ENCODE data around the gene ATG2B.

Gene ATG2B

DNA sequence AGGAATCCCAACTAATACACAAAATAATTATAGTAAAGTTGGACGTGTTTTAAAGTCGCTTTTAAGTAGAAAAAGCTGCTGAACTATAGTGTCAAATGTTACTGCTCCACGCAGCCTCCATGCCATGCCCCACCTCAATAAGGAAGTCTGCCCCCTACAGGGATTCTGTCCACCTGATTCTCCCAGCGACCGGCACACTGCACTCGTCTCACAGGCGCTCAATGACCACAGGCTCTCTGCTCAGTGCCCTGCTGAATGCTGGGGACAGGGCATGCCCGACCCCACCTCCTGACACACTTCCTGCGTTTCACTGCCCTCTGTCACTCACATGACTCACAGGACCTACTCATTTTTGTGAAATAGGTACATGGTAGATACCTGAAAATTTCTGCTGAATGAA is 58.2 kb downstream of the ATG2B start:
- no peak for DNase-seq
- H3K4me3 Mint-ChIP-seq: no peak overlapping the region
- no peaks in the 10 kb centered on the region for H3K9me3 Mint-ChIP-seq
- no peaks in the 10 kb centered on the region for H3K4me1 Mint-ChIP-seq
- ATAC-seq: no peak
- no peak overlapping the region for H3K27ac Mint-ChIP-seq
- H3K27me3 Mint-ChIP-seq: no peaks in the 10 kb centered on the region

DNA sequence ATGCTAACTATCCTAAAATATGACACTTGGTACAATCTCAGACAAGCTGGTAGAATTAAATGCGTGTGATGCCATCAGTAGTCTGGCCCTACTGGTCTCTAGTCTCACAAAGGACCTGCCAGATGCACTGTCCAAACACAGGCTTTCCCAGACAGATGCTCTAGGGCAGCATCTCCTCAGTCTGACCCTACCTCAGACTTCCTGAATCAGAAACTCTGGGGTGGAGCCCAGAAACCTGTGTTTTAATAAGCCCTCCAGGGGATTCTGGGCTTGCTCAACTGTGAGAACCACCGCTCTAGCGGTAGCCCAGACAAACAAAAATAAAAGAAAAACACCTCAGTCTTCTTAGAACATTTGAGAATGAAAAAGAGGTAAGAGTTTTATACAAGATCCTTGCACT is 59.2 kb downstream of the ATG2B start:
- Mint-ChIP-seq H3K4me3 (no peak overlapping the region), H3K9me3 (no peaks in the 10 kb centered on the region), H3K27ac (no peak overlapping the region), H3K4me1 (no peaks in the 10 kb centered on the region), H3K27me3 (no peaks in the 10 kb centered on the region)
- no peak for ATAC-seq
- DNase-seq: no peak

DNA sequence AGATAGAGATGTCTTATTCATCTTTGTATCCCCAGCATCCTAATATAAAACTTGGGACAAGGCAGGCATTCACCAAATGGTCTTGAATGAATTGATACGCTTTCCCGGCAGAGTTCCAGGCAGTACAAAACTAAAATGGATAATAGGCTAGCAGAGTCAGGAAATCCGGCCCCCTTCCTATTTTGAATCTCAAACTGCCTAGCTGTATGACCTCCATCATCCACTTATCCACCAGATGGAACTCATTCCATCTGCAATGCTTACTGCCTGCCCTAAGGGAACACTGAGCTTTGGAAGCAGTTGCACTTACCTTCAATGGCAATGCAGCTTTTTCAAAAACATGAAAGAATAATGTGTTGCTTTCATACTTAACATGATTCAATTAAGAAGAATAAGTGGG is 63.7 kb downstream of the ATG2B start:
- Mint-ChIP-seq H3K27ac (no peak overlapping the region), H3K9me3 (no peaks in the 10 kb centered on the region), H3K4me1 (no peaks in the 10 kb centered on the region), H3K27me3 (no peaks in the 10 kb centered on the region), H3K4me3 (no peak overlapping the region)
- no peak for ATAC-seq
- DNase-seq: no peak

DNA sequence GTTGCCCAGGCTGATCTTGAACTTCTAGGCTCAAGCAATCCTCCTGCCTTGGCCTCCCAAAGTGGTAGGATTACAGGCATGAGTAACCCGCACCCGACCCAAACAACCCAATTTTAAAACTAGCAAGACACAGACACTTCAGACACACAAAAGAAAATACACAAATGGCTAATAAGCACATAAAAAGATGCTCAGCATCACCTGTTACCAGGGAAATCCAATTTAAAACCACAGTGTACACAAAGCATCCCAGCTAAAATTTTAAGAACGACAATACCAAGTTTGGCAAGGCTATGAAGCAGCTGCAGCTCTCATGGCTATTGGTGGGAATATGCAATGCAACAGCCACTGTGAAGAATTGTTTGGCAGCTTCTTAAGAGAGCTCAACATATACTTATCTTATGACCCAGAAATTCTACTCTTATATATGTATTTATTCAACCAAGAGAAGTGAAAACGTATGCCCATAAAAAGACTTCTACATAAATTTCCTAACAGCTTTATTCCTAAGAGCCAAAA is 65.1 kb downstream of the ATG2B start:
- no peak overlapping the region for H3K4me3 Mint-ChIP-seq
- no peak overlapping the region for H3K27ac Mint-ChIP-seq
- H3K4me1 Mint-ChIP-seq: no peaks in the 10 kb centered on the region
- H3K27me3 Mint-ChIP-seq: no peaks in the 10 kb centered on the region
- no peaks in the 10 kb centered on the region for H3K9me3 Mint-ChIP-seq
- no peak for ATAC-seq
- DNase-seq: no peak

DNA sequence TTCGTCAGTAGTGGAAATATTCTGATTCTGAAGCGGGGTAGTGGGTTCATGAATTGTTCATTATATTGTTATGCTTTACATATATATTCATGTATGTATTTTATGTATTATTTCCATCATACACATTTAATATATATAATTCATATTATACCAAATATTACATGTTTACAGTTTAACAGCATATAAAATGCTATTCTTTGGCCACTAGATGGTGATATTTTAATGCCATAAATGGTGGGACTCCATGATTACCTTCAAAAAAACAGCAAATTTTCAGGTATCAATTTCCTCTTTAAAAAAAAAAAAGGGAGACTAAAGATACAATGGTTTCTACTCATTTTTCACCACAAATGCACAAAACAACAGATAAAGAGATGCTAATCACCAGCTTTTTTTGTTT is 66.1 kb downstream of the ATG2B start:
- ATAC-seq (no peak), DNase-seq (no peak)
- Mint-ChIP-seq H3K4me1 (no peaks in the 10 kb centered on the region), H3K4me3 (no peak overlapping the region), H3K27me3 (no peaks in the 10 kb centered on the region), H3K27ac (no peak overlapping the region), H3K9me3 (no peaks in the 10 kb centered on the region)

DNA sequence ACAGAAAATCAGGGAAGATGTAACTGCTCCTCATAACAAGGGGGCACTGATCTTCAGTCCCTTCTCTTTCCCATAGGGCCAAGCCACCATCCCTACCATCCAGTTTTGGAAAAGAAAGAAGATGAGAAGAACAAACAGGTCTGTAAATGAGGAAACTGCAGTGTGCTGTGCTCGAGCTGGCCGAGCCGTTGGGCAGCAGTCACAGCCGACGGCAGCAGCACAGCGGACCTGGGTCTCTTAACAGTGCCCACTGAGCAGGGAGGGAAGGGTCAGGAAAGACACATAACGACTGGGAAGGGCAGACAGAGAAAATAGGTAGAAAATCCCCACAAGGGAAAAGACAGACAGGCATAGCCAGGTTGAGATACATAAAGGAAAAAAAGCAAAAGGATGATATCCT is 68.9 kb downstream of the ATG2B start:
- H3K27ac Mint-ChIP-seq: peak overlapping the region in 1 of 2 donors; percentile 47
- no peaks in the 10 kb centered on the region for H3K27me3 Mint-ChIP-seq
- no peak overlapping the region for H3K4me3 Mint-ChIP-seq
- H3K4me1 Mint-ChIP-seq: no peaks in the 10 kb centered on the region
- no peak for ATAC-seq
- H3K9me3 Mint-ChIP-seq: no peaks in the 10 kb centered on the region
- no peak for DNase-seq

DNA sequence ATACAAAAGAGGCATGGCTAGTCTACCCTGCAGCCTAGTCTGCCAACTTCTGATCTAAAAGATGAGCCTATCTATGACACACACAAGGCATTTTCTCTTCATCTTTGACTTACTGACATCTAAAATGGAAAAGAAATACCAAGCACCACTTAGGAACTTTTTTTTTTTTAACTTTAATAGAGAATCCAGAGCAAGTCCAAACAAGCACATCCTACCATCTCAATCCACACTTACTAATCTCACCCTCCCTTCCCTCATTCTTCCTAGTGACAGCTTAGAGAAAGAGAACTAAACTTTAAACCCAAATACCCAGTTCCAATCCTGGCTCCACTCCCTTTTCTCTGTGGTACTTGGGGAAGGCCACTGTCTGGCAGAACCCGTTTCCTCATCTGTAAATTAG is 75.3 kb downstream of the ATG2B start:
- no peak for DNase-seq
- H3K27me3 Mint-ChIP-seq: no peaks in the 10 kb centered on the region
- H3K4me3 Mint-ChIP-seq: no peak overlapping the region
- no peaks in the 10 kb centered on the region for H3K9me3 Mint-ChIP-seq
- H3K4me1 Mint-ChIP-seq: no peaks in the 10 kb centered on the region
- peak overlapping the region; percentile 61 to 83 for H3K27ac Mint-ChIP-seq
- ATAC-seq: no peak

DNA sequence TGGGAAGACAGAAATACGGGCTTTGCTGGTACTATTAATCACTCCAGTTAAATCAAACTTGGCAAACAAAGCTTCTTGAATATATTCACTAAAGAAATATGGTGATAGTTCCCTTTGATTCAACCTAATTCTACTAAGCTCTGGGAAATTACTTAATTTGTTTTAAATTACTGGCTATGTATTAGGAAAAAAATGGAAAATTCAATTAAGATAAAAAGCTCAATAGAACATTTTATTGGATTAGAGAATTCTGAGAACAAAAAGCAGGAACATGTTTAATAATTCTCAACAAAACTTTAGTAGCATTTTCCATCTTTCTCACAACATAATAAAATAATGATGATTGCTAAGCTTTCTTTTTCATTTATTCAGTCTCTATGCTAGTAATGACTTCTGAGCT is 76.9 kb downstream of the ATG2B start:
- DNase-seq (no peak), ATAC-seq (no peak)
- no peaks in the 10 kb centered on the region for H3K4me1 Mint-ChIP-seq
- no peaks in the 10 kb centered on the region for H3K9me3 Mint-ChIP-seq
- no peak overlapping the region for H3K27ac Mint-ChIP-seq
- no peaks in the 10 kb centered on the region for H3K27me3 Mint-ChIP-seq
- H3K4me3 Mint-ChIP-seq: no peak overlapping the region

DNA sequence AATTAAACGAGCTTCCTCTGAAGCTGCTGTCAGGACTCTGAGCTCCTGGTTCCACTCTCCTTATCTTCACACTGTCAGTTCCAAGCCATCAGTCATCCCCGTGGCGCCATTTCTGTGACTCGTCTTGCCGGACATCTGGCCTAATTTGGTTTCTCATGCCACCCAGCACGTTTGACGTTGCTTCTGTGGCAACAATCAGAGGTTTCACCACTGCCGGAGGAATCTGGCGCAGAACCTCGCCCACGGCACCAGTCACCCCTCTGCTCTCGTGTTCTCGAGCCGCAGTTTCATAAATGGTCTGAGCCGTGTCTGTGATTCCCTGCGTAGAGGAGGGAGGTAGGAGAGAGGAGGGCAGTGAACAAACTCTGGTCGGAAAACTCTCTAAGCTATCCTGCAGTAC is 77.5 kb downstream of the ATG2B start:
- DNase-seq (no peak), ATAC-seq (no peak)
- H3K9me3 Mint-ChIP-seq: no peaks in the 10 kb centered on the region
- no peaks in the 10 kb centered on the region for H3K4me1 Mint-ChIP-seq
- no peaks in the 10 kb centered on the region for H3K27me3 Mint-ChIP-seq
- no peak overlapping the region for H3K4me3 Mint-ChIP-seq
- H3K27ac Mint-ChIP-seq: no peak overlapping the region

DNA sequence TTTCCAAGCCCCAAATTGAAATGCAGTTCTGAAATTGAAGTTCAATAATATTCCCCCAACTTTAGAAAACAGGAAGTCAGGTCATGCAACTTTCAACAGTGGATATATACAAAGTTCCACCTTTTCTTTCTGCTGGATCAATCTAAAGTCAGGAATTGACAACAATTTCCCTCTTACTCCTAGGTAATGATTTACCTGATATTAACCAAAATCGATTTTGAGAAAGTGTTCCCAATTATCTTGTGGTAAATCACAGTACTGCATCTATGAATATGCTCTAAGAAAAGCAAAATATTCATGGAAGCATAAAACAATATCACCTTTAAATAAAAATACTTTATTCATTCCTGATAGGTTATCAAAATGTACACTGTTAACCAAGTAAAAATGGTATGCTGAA is 78.7 kb downstream of the ATG2B start:
- no peak overlapping the region for H3K4me3 Mint-ChIP-seq
- no peak overlapping the region for H3K27ac Mint-ChIP-seq
- no peak for ATAC-seq
- H3K9me3 Mint-ChIP-seq: no peaks in the 10 kb centered on the region
- H3K4me1 Mint-ChIP-seq: no peaks in the 10 kb centered on the region
- H3K27me3 Mint-ChIP-seq: no peaks in the 10 kb centered on the region
- no peak for DNase-seq

DNA sequence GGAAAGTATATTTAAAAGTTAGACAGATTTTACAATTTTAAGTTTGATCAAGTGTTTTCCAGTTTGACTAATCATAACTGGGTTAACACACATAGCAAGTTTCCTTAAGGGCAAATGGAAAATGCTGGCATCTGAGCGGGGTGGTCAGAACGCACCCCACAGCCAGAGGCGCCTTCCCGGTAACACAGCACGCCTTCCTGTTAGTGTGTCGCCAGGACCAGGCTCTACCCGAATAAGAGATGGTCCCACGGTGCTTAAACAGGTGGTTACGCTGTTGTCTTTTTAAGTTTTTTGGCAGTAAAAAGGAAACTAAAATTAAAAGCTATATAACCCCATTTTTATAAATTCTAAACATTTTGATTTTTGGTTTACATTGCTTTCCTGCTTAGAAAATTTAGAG is 79.1 kb downstream of the ATG2B start:
- Mint-ChIP-seq H3K4me1 (no peaks in the 10 kb centered on the region), H3K27ac (no peak overlapping the region), H3K27me3 (no peaks in the 10 kb centered on the region), H3K9me3 (peaks cover 0 to 4% of the 10 kb centered on the region in 2 donors), H3K4me3 (no peak overlapping the region)
- ATAC-seq: no peak
- no peak for DNase-seq

DNA sequence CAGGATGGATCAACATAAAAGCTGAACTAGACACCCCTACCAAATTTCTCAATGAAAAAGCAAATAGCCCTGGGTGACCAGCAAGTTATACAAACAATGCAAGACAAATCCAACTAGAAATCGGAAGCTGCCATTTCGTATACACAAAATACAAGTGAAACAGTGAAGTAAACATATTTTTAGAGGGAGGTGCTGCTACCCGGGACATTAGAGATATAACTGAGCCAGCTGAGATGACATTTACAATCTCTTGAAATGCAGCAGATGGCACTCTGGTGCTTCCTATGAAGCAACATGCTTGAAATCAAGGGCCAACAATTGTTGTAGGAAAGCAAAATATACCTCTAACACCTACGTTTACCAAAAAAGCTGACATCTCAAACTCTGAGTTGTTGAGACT is 81.7 kb downstream of the ATG2B start:
- Mint-ChIP-seq H3K4me1 (no peaks in the 10 kb centered on the region), H3K27ac (no peak overlapping the region), H3K4me3 (no peak overlapping the region)

DNA sequence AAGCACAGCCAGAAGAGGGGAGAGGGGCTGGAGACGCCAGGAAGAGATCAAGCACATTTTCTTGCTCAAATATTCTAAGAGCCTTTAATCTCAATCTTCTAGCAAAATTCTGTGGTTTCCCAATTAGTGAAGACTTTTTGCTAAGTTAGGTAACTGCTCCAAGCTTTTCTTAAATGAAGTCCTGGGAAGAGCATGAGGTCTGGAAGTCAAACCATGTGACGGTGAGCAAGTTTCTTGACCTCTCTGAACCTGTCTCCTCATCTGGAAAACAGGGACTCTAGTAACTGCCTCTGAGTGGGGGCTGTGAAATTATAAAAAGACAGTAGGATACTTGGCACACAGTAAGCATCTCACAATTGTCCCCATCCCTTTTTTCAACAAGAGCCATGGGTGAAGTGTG is 83.0 kb downstream of the ATG2B start:
- H3K27ac Mint-ChIP-seq: no peak overlapping the region
- no peak for DNase-seq
- H3K9me3 Mint-ChIP-seq: peaks cover 4 to 18% of the 10 kb centered on the region in 2 donors
- no peak overlapping the region for H3K4me3 Mint-ChIP-seq
- H3K27me3 Mint-ChIP-seq: no peaks in the 10 kb centered on the region
- H3K4me1 Mint-ChIP-seq: peaks cover 4% of the 10 kb centered on the region
- no peak for ATAC-seq

More for the DNA sequence above, 81.7 kb downstream of the ATG2B start:
- Mint-ChIP-seq H3K27me3 (no peaks in the 10 kb centered on the region), H3K9me3 (peaks cover 4 to 18% of the 10 kb centered on the region in 2 donors)
- no peak for DNase-seq
- no peak for ATAC-seq

DNA sequence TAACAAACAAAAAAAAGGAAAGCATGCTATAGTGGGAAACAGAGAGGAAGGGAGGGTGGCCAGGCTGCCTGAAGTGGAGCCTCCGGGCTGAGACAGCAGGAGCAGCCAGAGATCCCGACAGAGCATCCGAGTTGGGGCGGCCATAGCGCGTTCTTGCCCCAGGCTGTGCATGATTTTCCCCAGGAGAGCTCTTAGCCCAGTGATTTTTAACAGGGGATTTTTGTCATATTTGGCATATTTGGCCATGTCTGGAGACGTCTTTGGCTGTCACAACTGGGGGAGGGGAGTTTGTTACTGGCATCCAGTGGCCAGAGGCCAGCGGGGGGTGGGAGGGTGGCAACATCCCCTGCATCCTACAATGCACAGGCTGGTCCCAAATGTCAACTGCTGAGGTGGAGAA is 83.6 kb downstream of the ATG2B start:
- H3K27ac Mint-ChIP-seq: no peak overlapping the region
- ATAC-seq: no peak
- H3K27me3 Mint-ChIP-seq: no peaks in the 10 kb centered on the region
- H3K4me1 Mint-ChIP-seq: peaks cover 4% of the 10 kb centered on the region
- no peak for DNase-seq
- H3K9me3 Mint-ChIP-seq: peaks cover 4 to 18% of the 10 kb centered on the region in 2 donors
- H3K4me3 Mint-ChIP-seq: no peak overlapping the region

DNA sequence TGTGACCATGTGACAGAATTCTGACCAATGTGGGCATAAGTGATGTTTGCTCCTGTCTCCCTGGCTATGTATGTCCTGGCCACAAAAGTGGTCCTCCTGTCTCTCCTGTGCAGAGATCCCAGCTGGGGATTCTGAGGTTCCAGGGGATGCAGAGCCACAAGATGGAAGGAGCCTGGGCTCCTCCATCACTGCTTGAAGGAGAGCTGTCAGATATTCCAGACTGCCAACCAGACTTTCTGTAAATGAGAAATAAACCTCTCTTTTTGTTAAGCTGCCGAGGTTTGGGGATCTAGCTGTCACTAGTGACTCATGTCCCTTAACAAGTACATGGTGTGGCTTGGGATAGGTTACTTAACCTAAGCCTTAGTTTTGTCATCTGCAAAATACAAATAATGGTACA is 85.3 kb downstream of the ATG2B start:
- Mint-ChIP-seq H3K27me3 (no peaks in the 10 kb centered on the region), H3K27ac (no peak overlapping the region), H3K9me3 (peaks cover 4 to 18% of the 10 kb centered on the region in 2 donors), H3K4me1 (peaks cover 4% of the 10 kb centered on the region), H3K4me3 (no peak overlapping the region)
- ATAC-seq: no peak
- DNase-seq: no peak

DNA sequence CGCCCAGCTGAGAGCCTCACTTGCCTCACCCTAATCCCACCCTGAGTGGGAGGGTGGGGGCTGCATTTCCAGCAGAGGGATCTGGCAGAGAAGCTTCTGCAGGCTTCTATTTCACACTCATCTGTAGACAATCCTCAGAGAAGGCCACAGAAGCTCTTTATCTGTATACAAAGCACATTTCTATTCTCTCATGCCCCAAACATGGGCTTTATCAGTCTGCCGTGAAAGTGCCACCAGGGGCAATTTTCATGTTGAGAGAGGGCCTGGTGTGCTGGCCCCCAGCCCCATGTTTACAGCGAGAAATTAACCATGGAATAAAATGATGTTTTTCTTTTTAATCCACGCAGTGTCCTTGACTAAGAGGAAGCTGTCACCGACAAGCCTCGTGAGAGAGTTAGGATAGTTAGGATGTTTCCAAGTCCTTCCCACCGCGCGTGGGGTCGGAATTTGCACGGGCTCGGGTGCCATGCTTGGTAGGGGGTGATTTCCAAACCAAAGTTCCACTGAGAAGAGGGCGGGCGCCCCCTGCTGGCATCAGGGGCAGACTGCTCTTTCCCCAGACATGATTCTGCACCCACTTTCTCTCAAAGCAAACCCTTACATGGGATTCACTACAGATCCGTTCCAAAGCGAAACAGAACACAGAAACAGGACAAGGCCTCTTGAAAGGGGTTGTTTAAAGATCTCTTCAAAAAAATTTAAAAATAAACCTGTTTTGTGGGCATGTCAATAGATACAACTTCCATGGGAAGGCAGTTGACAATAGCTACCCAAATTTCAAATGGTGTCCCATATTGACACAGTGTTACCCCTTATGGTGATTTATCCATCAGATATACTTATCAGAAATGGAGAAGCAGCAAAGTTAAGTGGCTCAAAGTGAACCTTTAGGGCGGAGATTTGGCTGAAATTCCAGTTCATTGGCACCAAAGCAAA is 87.7 kb downstream of the ATG2B start:
- DNase-seq: peak; percentile 58 to 64
- Mint-ChIP-seq H3K9me3 (peaks cover 4 to 28% of the 10 kb centered on the region in 2 donors), H3K27ac (no peak overlapping the region), H3K4me1 (peaks cover 4% of the 10 kb centered on the region), H3K27me3 (no peaks in the 10 kb centered on the region), H3K4me3 (no peak overlapping the region)
- ATAC-seq: peak; percentile 69

DNA sequence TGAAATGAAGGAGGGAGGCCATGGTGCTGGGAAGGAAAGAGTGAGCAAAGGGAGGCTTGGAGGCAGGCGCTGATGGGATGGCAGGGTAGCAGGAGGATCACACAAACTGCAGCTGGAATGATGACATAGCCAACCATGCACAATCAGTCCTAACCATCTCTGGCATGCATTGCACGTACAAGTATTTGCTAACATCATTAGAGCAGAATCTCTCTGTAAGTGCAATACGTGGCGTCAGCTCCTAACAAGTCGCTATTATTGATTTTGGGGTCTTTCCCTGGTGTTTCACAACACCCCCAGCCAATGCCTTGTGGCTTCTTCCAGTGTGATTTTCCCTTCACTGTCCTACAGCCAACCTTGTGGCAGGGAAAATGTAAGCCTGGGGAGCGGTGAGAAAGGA is 88.6 kb downstream of the ATG2B start:
- peaks cover 4% of the 10 kb centered on the region for H3K4me1 Mint-ChIP-seq
- DNase-seq (no peak), ATAC-seq (no peak)
- no peaks in the 10 kb centered on the region for H3K27me3 Mint-ChIP-seq
- no peak overlapping the region for H3K27ac Mint-ChIP-seq
- H3K9me3 Mint-ChIP-seq: peaks cover 4 to 28% of the 10 kb centered on the region in 2 donors
- H3K4me3 Mint-ChIP-seq: no peak overlapping the region

Data from stimulated activated naive CD8-positive, alpha-beta T cell treated with anti-CD3 and anti-CD28 coated beads, Interleukin-15, amount 100 ng/mL, for 72 hours (primary cell).